ENCODE data around the gene NUP98.

Gene NUP98

GRCh38 chr11:3686751-3687150 lies 110.6 kb downstream of the NUP98 start:
- H3K27me3 ChIP-seq, result no peaks in the 10 kb centered on the region
- no peak for DNase-seq
- no peaks in the 10 kb centered on the region for H3K9me3 ChIP-seq
- peaks cover 26% of the 10 kb centered on the region for H3K36me3 ChIP-seq
- TF ChIP-seq CTCF (IDR thresholded peaks at IDR 0.05; ENCODE audit: low read depth, low read length), result no peak
- no peaks in the 10 kb centered on the region for H3K4me1 ChIP-seq
- H3K4me3 ChIP-seq (ENCODE audit: low read depth, low read length), result no peak overlapping the region

- TF ChIP-seq CTCF (IDR thresholded peaks at IDR 0.05; ENCODE audit: low read depth, low read length), result no peak
Measured at GRCh38 chr11:3685923-3686322, 111.4 kb downstream of the NUP98 start.

GRCh38 chr11:3684819-3685172 lies 112.6 kb downstream of the NUP98 start:
- H3K4me3 ChIP-seq (ENCODE audit: low read depth, low read length), result no peak overlapping the region
- no peaks in the 10 kb centered on the region for H3K27me3 ChIP-seq
- H3K36me3 ChIP-seq, result peaks cover 34% of the 10 kb centered on the region
- TF ChIP-seq CTCF (IDR thresholded peaks at IDR 0.05; ENCODE audit: low read depth, low read length), result no peak
- no peak for DNase-seq
- H3K4me1 ChIP-seq, result no peaks in the 10 kb centered on the region
- H3K9me3 ChIP-seq, result no peaks in the 10 kb centered on the region

More at GRCh38 chr11:3685923-3686322, 111.4 kb downstream of the NUP98 start:
- no peak for DNase-seq
- H3K9me3 ChIP-seq, result no peaks in the 10 kb centered on the region
- H3K27me3 ChIP-seq, result no peaks in the 10 kb centered on the region
- H3K4me3 ChIP-seq (ENCODE audit: low read depth, low read length), result no peak overlapping the region
- no peaks in the 10 kb centered on the region for H3K4me1 ChIP-seq
- peaks cover 29% of the 10 kb centered on the region for H3K36me3 ChIP-seq

- DNase-seq, result no peak
Measured at GRCh38 chr11:3684129-3684818, 113.1 kb downstream of the NUP98 start.

GRCh38 chr11:3683039-3683438 lies 114.3 kb downstream of the NUP98 start:
- TF ChIP-seq CTCF (IDR thresholded peaks at IDR 0.05; ENCODE audit: low read depth, low read length), result no peak
- DNase-seq, result no peak
- H3K4me1 ChIP-seq, result no peaks in the 10 kb centered on the region
- H3K27me3 ChIP-seq, result no peaks in the 10 kb centered on the region
- H3K36me3 ChIP-seq, result peaks cover 38% of the 10 kb centered on the region
- H3K4me3 ChIP-seq (ENCODE audit: low read depth, low read length), result no peak overlapping the region
- no peaks in the 10 kb centered on the region for H3K9me3 ChIP-seq

More at GRCh38 chr11:3684129-3684818, 113.1 kb downstream of the NUP98 start:
- Histone ChIP-seq H3K9me3 (no peaks in the 10 kb centered on the region), H3K36me3 (peaks cover 38% of the 10 kb centered on the region), H3K27me3 (no peaks in the 10 kb centered on the region), H3K4me1 (no peaks in the 10 kb centered on the region), H3K4me3 (ENCODE audit: low read depth, low read length) (no peak overlapping the region)
- no peak for TF ChIP-seq CTCF (IDR thresholded peaks at IDR 0.05; ENCODE audit: low read depth, low read length)

- H3K27me3 ChIP-seq, result no peaks in the 10 kb centered on the region
- H3K9me3 ChIP-seq, result no peaks in the 10 kb centered on the region
- no peak for TF ChIP-seq CTCF (IDR thresholded peaks at IDR 0.05; ENCODE audit: low read depth, low read length)
- no peak for DNase-seq
- H3K36me3 ChIP-seq, result peaks cover 33% of the 10 kb centered on the region
- no peaks in the 10 kb centered on the region for H3K4me1 ChIP-seq
- H3K4me3 ChIP-seq (ENCODE audit: low read depth, low read length), result no peak overlapping the region
Measured at GRCh38 chr11:3679077-3679476, 118.3 kb downstream of the NUP98 start.

Measured in BE2C (cell line).